Left kidney (tissue), 2 donors: Measurements from ENCODE around the gene KCTD11. TPM values are rescaled to one million over a fixed set of nuclear protein-coding genes. Genes with fewer than 3 reads are reported as not detected.
"Not testable (repeated sequence)": the region's sequence is repeated elsewhere in the genome, so short reads cannot be mapped to it uniquely, and the experiment has no call there.

Source experiments
- DNase-seq: peaks from one replicate; pipeline ENCODE4 v3.0.0-alpha.2; 2013
- polyA plus RNA-seq: library from polyadenylated mRNA; unstranded; fragments of 120-200 nt; gene quantifications from one replicate; pipeline ENCODE4 v1.2.1, GENCODE V29; 2013; ENCODE audit not compliant: insufficient read length

KCTD11 gene
- polyA plus RNA-seq, 1 donor, result 10.3 TPM

- no peak for DNase-seq
These were observed 33.7 kb upstream of the KCTD11 start for GRCh38 chr17:7318121-7318860.

- no peak for DNase-seq
These were observed 30.5 kb upstream of the KCTD11 start for GRCh38 chr17:7321466-7321865.

DNA sequence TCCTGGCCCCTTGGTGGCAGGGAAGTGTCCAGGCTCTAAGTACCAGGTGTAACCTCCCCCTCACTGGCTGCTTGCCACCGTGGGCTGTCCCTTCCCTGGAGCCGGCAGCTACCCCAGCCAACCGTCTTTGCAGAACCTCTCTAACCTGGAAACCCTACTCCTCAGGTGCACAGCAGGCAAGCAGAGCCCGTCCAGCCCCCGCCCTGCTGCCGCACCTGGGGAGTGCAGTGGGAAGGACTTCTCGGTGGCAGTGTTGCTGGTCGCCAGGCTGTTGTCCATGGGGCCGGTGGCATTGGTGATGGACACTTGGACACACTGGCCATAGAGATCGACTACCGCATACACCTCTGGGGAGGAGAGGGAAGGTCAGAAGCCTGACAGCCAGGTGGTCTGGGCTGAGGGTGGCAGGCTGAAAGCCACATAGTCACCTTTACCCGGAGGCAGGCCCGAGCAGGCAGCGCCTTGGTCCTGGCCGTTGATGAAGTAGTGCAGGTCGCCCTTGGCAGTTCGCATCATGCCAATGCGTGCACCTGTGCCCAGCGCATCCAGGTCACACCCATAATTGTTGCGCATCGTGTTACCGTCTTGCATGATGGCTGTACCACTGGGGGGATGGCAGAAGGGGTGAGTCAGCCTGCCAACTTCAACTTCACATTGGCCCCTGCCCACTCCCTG is 29.3 kb upstream of the KCTD11 start:
- DNase-seq, result no peak

GRCh38 chr17:7323731-7324437 is 28.1 kb upstream of the KCTD11 start:
- no peak for DNase-seq

- DNase-seq, result no peak
These were observed 27.6 kb upstream of the KCTD11 start for GRCh38 chr17:7324438-7324779.

DNA sequence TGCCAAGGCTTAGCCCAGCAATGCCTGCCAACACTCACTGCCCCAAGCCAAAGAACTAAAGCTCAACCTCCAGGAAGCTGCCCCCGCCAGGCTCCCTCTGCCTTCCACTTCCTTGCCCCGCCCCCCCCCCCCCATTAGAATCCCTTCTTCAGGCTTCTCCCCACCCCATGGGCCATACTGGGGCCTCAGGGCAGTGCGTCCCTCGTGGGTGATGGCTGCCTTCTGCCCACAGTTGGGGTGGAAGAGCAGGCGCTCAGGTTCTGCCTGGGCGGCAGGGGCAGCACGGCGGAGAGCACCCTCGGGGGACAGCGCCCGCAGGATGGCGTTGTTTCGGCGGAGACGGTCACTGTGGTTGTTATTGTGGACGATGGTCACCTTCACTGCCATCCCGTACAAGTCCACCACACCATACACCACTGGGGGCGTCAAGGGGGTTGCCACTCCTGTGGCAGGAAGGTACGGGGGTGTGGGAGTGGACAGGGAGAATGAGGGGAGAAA is 26.9 kb upstream of the KCTD11 start:
- no peak for DNase-seq

DNA sequence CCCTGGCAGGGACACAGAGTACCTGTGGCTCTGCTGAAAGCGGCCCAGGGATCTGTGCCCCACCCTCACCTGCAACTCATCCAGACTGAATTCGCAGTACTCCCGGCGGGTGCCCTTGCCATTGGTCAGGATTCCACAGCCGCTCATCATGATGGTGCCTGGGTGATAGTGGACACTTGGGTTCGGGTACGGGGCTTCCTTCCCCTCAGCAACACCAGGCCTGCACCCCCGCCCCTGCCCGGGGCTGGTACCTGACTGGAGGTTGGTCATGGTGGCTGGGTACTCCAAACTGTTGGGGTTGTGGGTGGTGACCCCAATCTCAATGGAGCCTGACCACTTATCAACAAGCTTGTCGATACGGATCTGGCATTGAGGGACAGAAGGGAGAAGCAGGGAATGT is 25.8 kb upstream of the KCTD11 start:
- DNase-seq, result no peak

DNA sequence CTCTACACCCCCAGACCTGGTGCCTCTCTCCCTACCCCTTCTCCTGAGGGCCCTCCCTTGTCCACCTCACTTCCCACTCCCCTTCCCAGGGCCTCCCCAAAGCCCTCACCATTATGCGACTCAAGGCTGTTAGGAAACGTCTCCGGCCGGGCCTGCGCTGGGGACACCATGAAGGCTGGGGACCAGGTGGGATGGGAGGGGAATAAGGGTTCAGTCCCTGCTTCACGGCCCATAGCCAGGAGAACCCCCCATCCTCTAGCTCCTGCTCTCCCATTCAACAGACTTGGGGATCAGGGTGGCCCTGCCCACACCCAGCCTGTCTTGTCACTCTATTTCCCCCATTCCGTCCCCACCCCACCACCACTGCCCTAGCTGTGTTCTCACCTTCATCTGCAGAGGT is 24.9 kb upstream of the KCTD11 start:
- DNase-seq, result no peak

DNA sequence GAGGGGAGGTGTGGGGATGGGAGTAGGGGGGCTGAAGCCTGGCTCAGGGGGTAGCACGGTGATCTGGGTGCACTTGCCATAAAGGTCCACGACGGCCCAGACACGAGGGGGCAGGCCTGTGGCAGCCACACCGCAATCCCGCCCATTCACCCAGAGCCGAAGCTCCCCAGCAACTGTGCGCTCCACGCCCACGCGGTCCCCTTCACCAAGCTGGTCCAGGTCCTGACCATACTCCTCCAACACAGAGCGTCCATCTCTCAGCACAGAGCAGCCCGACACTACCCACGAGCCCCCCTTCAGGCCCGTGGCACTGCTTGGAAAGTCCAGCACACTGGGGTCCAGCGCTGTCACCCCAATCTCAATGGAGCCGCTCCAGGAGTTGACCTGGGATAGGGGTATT is 24.5 kb upstream of the KCTD11 start:
- no peak for DNase-seq

DNA sequence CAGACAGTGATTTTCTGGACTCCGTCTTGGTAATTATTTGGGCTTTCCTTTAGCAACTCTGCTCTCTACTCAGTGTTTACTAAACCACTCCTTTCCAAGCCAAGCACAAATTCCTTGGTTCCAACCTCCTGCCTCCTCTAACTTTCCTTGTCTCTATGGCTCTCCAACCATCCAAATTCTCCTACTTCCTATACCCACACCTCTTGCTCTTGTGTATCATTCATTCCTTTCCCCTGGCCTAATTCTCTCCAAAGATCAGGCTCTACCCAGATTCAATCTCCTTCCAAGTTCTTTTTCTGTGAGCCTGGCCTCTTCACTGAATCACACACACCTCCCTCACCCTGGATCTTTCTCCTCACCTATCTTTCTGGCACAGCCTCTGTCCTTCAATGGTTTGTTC is 24.0 kb upstream of the KCTD11 start:
- no peak for DNase-seq

- DNase-seq, result no peak
These were observed 23.1 kb upstream of the KCTD11 start, which contains the start of gene NEURL4 for GRCh38 chr17:7328840-7329373. NEURL4 (minus strand) TSS chr17:7329335; CDS start chr17:7329312, 23 bp downstream.

DNA sequence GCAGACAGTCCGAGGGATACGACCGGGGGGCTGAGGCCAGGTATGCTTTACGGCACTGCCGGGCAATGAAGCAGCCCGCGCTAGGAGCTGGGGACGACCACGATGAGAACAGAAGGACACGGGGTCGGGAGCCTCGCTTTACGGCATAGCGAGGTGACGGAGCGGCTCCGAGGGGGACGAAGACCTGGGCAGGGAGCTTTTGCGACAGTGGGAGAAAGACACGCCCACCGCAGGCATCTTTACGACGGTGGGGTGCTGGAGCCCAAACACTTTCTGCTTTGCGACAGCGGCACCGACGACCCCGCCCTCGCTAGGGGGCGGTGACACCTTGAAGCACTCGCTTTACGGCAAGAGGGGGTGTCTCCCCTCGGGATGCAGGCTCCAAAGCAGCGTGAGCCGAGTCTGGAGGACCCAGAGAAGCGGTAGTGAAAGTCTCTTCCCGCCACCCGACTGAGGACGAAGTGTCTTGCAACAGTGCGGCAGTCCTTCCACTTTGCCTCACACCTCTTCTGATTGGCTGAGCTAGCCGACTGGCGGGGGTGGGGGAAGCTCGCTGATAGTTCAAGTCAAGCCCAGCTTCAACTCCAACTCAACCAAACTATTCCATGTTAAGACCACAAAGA is 22.5 kb upstream of the KCTD11 start:
- DNase-seq, result peak; percentile 99

- peak; percentile 83 for DNase-seq
These were observed 21.8 kb upstream of the KCTD11 start for GRCh38 chr17:7329997-7330637.

DNA sequence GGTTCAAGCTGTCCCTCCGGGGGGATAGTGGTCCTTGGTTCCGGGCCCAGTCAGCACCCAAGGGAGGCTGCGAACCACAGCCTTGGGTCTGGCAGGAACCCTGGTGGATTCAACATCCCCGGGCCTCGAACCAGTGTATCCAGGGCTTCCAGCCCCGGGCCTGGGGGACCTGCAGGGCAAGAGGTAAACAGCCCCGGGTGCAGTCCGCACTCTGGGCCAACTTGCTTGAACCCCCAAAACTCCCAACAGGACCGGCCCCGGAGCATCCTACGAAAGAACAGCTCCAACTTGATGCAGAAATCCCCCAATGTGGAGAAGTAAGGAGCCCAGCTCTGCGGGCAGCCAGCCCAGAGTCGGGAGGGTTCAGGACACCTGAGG is 21.3 kb upstream of the KCTD11 start:
- DNase-seq, result no peak

DNA sequence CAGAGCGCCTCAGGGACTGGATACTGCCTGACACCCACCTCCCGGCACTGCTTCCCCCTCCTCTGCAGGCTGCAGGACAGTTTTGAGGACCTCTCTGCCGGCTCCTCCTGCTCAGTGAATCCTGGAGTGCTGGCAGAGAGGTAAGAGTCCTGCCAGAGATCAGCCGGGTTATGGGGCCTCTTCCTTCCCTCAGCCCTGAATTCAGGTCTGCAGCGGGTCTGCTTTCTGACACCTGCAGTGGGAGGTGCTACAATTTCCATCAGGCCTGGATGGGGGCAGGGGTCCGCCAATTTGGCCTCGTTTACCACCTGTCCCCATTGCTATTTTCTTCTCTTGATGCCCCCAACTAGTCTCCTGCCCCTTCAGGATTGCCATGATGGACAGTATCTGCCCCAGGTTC is 19.9 kb upstream of the KCTD11 start:
- DNase-seq, result no peak

DNA sequence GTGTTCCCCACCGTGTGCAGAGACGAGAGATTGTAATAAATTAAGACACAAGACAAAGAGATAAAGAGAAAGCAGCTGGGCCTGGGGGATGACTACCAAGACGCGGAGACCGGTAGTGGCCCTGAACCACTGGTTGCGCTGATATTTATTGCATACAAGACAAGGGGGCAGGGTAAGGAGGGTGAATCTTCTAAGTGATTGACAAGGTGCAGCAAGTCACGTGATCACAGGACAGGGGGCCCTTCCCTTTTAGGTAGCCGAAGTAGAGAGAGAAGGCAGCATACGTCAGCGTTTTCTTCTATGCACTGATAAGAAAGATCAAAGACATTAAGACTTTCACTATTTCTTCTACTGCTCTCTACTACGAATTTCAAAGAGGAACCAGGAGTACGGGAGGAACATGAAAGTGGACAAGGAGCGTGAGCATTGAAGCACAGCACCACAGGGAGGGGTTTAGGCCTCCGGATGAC is 19.3 kb upstream of the KCTD11 start:
- not testable (repeated sequence) for DNase-seq

GRCh38 chr17:7334938-7335538 is 16.9 kb upstream of the KCTD11 start:
- no peak for DNase-seq

DNA sequence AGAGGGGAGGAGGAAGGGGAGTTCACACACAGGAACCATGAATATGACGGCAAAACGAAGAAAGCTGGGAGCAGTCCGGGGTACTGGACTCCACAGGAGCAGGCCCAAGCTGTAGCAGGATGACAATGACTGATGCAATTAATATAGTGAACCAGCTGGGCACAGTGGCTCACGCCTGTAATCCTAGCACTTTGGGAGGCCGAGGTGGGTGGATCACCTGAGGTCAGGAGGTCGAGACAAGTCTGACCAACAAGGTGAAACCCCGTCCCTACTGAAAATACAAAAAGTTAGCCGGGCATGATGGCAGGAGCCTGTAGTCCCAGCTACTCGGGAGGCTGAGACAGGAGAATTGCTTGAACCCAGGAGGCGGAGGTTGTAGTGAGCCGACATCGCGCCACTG is 16.2 kb upstream of the KCTD11 start:
- DNase-seq, result not testable (repeated sequence)

DNA sequence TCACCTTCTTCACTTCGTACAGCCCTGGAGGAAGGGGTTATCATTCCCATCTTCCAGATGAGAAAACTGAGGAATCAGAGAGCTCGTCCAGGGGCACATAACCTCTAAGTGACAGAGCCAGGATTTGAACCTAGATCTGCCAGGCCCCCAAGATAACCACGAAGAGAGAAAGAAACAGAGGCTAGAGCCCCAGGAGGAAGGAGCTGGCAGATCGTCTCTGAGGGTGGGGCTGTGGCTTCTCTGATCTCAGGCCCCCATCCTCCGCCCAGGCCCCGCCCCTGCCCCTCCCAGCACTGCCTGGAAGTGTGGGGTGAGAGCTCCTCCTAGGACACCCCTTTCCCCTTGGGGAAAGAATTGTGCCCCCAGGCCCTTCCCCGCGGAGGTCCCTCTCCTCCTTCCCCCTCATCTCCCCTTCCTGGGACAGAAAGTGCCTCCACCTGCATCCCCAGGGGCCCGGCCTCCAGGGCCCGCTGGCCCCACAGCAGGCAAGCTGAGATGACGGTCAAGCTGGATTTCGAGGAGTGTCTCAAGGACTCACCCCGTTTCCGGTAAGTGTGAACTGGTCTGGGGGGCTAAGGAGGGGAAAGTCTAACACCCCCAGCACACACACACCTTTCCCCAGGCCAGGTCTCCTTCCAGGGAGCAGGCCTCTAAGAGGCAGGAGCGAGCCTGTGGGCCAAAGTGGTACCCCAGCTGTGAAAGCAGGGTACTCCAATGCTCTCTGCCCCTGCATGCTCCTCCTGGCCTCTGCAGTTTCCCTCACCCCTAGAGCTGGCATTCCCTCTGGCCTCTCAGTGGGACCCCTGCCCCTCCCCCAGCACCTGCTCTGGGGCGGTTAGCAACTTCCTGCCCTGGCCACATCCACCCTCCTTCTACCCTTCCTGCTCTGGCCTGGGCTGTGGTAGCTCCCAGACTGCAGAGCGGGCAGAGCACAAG is 15.5 kb upstream of the KCTD11 start, which contains the start of gene ACAP1:
TSS of gene ACAP1 (plus strand) at position 290 of the 936 bp plus-strand sequence. CDS start at position 496, 206 bp downstream.
- DNase-seq, result no peak

GRCh38 chr17:7337600-7337999 is 14.4 kb upstream of the KCTD11 start:
- not testable (repeated sequence) for DNase-seq
